Neural cell (in vitro differentiated cells): Measurements from ENCODE around the gene RTP5.
"Not testable (repeated sequence)": the region's sequence is repeated elsewhere in the genome, so short reads cannot be mapped to it uniquely, and the experiment has no call there.

Source experiments
- CTCF ChIP-seq: fragments of 450-650 bp; IDR thresholded peaks from 2 replicates; pipeline ENCODE4 v1.5.1; 2014; ENCODE audit warnings: antibody characterized with exemption, mild to moderate bottlenecking, moderate library complexity; ENCODE audit not compliant: poor library complexity, severe bottlenecking
- EP300 ChIP-seq: fragments of 450-650 bp; conservative IDR thresholded peaks from 2 replicates; pipeline ENCODE4 v1.6.1; 2014; ENCODE audit warnings: antibody characterized with exemption, mild to moderate bottlenecking, moderate library complexity; ENCODE audit not compliant: poor library complexity, severe bottlenecking
- EZH2 ChIP-seq: fragments of 200-600, 300-800 bp; shearing (Covaris generic), sonication (generic); IDR thresholded peaks from 2 replicates; pipeline ENCODE4 v1.6.1; 2014; ENCODE audit warnings: antibody characterized with exemption, low read length, borderline replicate concordance, mild to moderate bottlenecking; ENCODE audit not compliant: insufficient read depth, poor library complexity, severe bottlenecking
- MXI1 ChIP-seq: fragments of 450-650 bp; conservative IDR thresholded peaks from 2 replicates; pipeline ENCODE4 v1.6.1; 2014; ENCODE audit warnings: antibody characterized with exemption, mild to moderate bottlenecking; ENCODE audit not compliant: poor library complexity, severe bottlenecking
- RAD21 ChIP-seq: fragments of 450-650 bp; conservative IDR thresholded peaks from 2 replicates; pipeline ENCODE4 v1.6.1; 2014; ENCODE audit warnings: antibody characterized with exemption, mild to moderate bottlenecking, moderate library complexity
- REST ChIP-seq: IDR thresholded peaks from 2 replicates; pipeline ENCODE4 v1.6.1; 2012; ENCODE audit warnings: borderline replicate concordance
- TAF1 ChIP-seq: IDR thresholded peaks from 2 replicates; pipeline ENCODE4 v1.6.1; 2012; ENCODE audit warnings: low read depth

- not testable (repeated sequence) for TF ChIP-seq REST, TAF1, CTCF, EP300, MXI1, EZH2, RAD21
Observed at GRCh38 chr2:241921631-241922030, 52.1 kb downstream of the RTP5 start.
